Measurements from ENCODE around the gene RGS7. TPM values are rescaled to one million over a fixed set of nuclear protein-coding genes. Genes with fewer than 3 reads are reported as not detected.

RGS7 gene
- total RNA-seq, 1 donor from 2014 or later: not detected

DNA sequence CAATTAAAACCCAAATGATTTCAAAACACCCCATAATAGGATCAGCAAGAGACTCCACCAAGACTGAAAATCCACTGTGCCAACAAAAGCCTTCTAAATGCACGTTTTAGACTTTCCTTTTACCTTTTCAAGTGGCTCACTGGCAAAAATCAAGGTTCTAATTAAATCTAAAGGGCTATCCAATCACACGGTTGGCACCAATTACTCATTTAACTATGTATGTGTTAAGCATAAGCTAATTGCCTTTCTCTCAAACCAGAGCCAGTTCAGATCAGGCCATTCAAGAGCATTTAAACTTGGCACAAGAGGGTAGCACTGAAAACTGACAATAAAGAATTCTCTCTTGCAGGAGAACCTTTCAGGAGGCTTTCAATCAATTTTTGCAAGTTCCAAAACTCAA is 139.5 kb downstream of the RGS7 start:
- no peak overlapping the region for H3K27ac ChIP-seq
- H3K36me3 ChIP-seq: no peaks in the 10 kb centered on the region
- no peaks in the 10 kb centered on the region for H3K4me1 ChIP-seq
- no peaks in the 10 kb centered on the region for H3K9me3 ChIP-seq
- intact Hi-C loops (cut with DNase I): no loop called here
- TF ChIP-seq, protein P1, sequence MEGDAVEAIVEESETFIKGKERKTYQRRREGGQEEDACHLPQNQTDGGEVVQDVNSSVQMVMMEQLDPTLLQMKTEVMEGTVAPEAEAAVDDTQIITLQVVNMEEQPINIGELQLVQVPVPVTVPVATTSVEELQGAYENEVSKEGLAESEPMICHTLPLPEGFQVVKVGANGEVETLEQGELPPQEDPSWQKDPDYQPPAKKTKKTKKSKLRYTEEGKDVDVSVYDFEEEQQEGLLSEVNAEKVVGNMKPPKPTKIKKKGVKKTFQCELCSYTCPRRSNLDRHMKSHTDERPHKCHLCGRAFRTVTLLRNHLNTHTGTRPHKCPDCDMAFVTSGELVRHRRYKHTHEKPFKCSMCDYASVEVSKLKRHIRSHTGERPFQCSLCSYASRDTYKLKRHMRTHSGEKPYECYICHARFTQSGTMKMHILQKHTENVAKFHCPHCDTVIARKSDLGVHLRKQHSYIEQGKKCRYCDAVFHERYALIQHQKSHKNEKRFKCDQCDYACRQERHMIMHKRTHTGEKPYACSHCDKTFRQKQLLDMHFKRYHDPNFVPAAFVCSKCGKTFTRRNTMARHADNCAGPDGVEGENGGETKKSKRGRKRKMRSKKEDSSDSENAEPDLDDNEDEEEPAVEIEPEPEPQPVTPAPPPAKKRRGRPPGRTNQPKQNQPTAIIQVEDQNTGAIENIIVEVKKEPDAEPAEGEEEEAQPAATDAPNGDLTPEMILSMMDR (IDR thresholded peaks at IDR 0.05): no peak
- no peak for TF ChIP-seq POLR2AphosphoS5 (IDR thresholded peaks at IDR 0.05; ENCODE audit: insufficient read depth in 1 of 2, low read depth in 1 of 2)
- TF ChIP-seq POLR2A (IDR thresholded peaks at IDR 0.05): no peak
- H3K4me3 ChIP-seq: no peak overlapping the region
- DNase-seq (ENCODE audit: extremely low spot score in 2 of 2): no peak
- H3K27me3 ChIP-seq: no peaks in the 10 kb centered on the region

DNA sequence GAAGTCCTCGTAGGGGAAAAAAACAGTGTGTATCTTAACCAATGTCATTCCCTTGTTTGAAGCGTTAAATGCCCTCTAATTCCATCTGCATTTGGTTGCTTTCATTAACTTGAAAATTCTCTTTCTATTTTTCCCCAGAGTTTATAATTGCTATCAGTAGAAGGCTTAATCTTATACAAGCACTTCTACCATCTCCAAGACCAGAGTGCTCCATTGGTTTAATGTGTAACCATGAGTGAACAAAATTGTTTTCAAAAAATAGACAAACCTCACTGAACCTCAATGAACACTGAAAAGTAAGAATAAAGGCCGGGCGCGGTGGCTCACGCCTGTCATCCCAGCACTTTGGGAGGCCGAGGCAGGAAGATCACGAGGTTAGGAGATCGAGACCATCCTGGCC is 141.3 kb downstream of the RGS7 start:
- Histone ChIP-seq H3K4me3 (no peak overlapping the region), H3K27me3 (no peaks in the 10 kb centered on the region), H3K36me3 (no peaks in the 10 kb centered on the region), H3K27ac (no peak overlapping the region), H3K4me1 (no peaks in the 10 kb centered on the region), H3K9me3 (no peaks in the 10 kb centered on the region)
- TF ChIP-seq, protein P1 (IDR thresholded peaks at IDR 0.05): no peak
- TF ChIP-seq POLR2A (IDR thresholded peaks at IDR 0.05) (no peak), POLR2AphosphoS5 (IDR thresholded peaks at IDR 0.05; ENCODE audit: insufficient read depth in 1 of 2, low read depth in 1 of 2) (no peak)
- intact Hi-C loops (cut with DNase I): no loop called here
- no peak for DNase-seq (ENCODE audit: extremely low spot score in 2 of 2)

DNA sequence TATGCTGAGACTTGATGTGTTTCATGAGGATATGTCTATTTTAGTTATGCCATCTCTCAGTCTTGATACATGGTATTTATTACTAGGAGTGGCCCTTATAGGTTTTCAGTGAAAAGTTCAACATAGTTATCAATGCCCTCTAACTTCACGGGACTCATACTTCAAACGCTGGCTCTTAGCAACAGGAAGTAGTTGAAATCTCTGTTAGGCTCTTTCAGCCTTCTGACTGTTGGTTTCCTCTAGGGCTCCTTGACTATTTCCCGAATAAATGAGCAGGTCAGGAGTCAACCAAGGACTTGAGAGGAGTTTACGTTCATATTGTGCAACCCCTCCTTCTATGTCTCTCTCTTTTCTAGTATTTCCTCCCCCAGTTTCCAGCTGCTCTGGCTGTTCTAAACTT is 141.8 kb downstream of the RGS7 start:
- Histone ChIP-seq H3K4me1 (no peaks in the 10 kb centered on the region), H3K27ac (no peak overlapping the region), H3K9me3 (no peaks in the 10 kb centered on the region), H3K36me3 (no peaks in the 10 kb centered on the region), H3K27me3 (no peaks in the 10 kb centered on the region), H3K4me3 (no peak overlapping the region)
- TF ChIP-seq POLR2AphosphoS5 (IDR thresholded peaks at IDR 0.05; ENCODE audit: insufficient read depth in 1 of 2, low read depth in 1 of 2): no peak
- TF ChIP-seq, protein P1 (IDR thresholded peaks at IDR 0.05): no peak
- TF ChIP-seq POLR2A (IDR thresholded peaks at IDR 0.05): no peak
- intact Hi-C loops (cut with DNase I): no loop called here
- no peak for DNase-seq (ENCODE audit: extremely low spot score in 2 of 2)

DNA sequence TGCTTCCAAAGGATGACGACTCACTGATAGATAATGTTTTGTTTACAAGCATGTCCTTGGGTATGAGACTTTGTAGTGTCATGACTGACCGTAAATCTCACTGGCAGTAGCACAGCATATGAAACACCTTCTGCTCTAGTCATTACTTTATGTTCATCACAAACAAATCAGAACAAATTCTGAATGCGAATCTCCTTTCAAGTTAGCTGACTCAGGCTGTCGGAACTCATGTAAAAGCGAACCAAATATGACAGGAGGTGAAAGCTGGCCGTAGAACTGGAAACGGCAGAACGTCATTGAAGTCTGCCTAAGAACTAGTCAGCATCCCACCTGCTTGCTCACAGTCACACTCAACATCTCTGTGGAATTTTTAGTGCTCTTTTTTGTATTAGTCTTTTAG is 143.9 kb downstream of the RGS7 start:
- TF ChIP-seq POLR2AphosphoS5 (IDR thresholded peaks at IDR 0.05; ENCODE audit: insufficient read depth in 1 of 2, low read depth in 1 of 2) (no peak), POLR2A (IDR thresholded peaks at IDR 0.05) (no peak)
- TF ChIP-seq, protein P1 (IDR thresholded peaks at IDR 0.05): no peak
- Histone ChIP-seq H3K4me3 (no peak overlapping the region), H3K9me3 (no peaks in the 10 kb centered on the region), H3K27me3 (no peaks in the 10 kb centered on the region), H3K4me1 (no peaks in the 10 kb centered on the region), H3K27ac (no peak overlapping the region), H3K36me3 (no peaks in the 10 kb centered on the region)
- DNase-seq (ENCODE audit: extremely low spot score in 2 of 2): no peak
- intact Hi-C loops (cut with DNase I): no loop called here

DNA sequence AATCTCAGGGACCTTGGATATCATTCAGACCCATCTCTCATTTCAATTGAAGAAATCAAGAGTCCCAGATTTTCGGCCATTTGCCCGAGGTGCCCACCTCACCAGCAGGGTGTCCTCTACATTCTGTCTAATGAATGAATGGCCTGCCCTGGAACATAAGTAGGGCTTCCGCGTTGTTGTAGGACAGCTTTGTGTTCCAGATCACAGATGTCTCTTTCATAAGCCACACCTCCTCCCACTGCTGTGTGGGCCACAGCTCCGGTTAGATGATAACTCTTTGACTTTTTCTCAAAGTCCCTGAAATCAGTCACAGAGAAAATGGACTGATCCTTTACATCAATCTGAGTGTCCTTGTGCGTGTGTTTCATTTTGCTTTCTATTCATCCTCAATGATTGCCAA is 144.4 kb downstream of the RGS7 start:
- intact Hi-C loops (cut with DNase I): no loop called here
- Histone ChIP-seq H3K4me1 (no peaks in the 10 kb centered on the region), H3K36me3 (no peaks in the 10 kb centered on the region), H3K4me3 (no peak overlapping the region), H3K9me3 (no peaks in the 10 kb centered on the region), H3K27me3 (no peaks in the 10 kb centered on the region), H3K27ac (no peak overlapping the region)
- no peak for DNase-seq (ENCODE audit: extremely low spot score in 2 of 2)
- TF ChIP-seq POLR2AphosphoS5 (IDR thresholded peaks at IDR 0.05; ENCODE audit: insufficient read depth in 1 of 2, low read depth in 1 of 2) (no peak), POLR2A (IDR thresholded peaks at IDR 0.05) (no peak)
- TF ChIP-seq, protein P1 (IDR thresholded peaks at IDR 0.05): no peak

All from vagina (tissue), 2 donors.